ENCODE measurements around the gene MAML2.

The MAML2 gene

GRCh38 chr11:96332126-96332771 lies 10.7 kb downstream of the MAML2 start:
- H3K4me3 ChIP-seq (ENCODE audit: low read depth, low read length) = no peak overlapping the region
- TF ChIP-seq CTCF (IDR thresholded peaks at IDR 0.05; ENCODE audit: low read depth, low read length, missing control alignments) = no peak
- DNase-seq (ENCODE audit: low read depth) = no peak

GRCh38 chr11:96331699-96332116 lies 11.3 kb downstream of the MAML2 start:
- H3K4me3 ChIP-seq (ENCODE audit: low read depth, low read length) = no peak overlapping the region
- no peak for DNase-seq (ENCODE audit: low read depth)
- no peak for TF ChIP-seq CTCF (IDR thresholded peaks at IDR 0.05; ENCODE audit: low read depth, low read length, missing control alignments)

- H3K4me3 ChIP-seq (ENCODE audit: low read depth, low read length) = no peak overlapping the region
- DNase-seq (ENCODE audit: low read depth) = no peak
- no peak for TF ChIP-seq CTCF (IDR thresholded peaks at IDR 0.05; ENCODE audit: low read depth, low read length, missing control alignments)
Observed at GRCh38 chr11:96330511-96330859, 12.5 kb downstream of the MAML2 start.

- no peak for TF ChIP-seq CTCF (IDR thresholded peaks at IDR 0.05; ENCODE audit: low read depth, low read length, missing control alignments)
- no peak overlapping the region for H3K4me3 ChIP-seq (ENCODE audit: low read depth, low read length)
- DNase-seq (ENCODE audit: low read depth) = no peak
Observed at GRCh38 chr11:96329855-96330510, 13.0 kb downstream of the MAML2 start.

- no peak overlapping the region for H3K4me3 ChIP-seq (ENCODE audit: low read depth, low read length)
- DNase-seq (ENCODE audit: low read depth) = no peak
- TF ChIP-seq CTCF (IDR thresholded peaks at IDR 0.05; ENCODE audit: low read depth, low read length, missing control alignments) = no peak
Observed at GRCh38 chr11:96329419-96329818, 13.6 kb downstream of the MAML2 start.

GRCh38 chr11:96328395-96329010 lies 14.5 kb downstream of the MAML2 start:
- DNase-seq (ENCODE audit: low read depth) = no peak
- no peak for TF ChIP-seq CTCF (IDR thresholded peaks at IDR 0.05; ENCODE audit: low read depth, low read length, missing control alignments)
- no peak overlapping the region for H3K4me3 ChIP-seq (ENCODE audit: low read depth, low read length)

Data from GM12864 (cell line).